HG02938 (cell line): Measurements from ENCODE around the gene WDR59.
"Not testable (repeated sequence)": the region's sequence is repeated elsewhere in the genome, so short reads cannot be mapped to it uniquely, and the experiment has no call there.

Source experiments
- ATAC-seq: cut with Tn5 transposase; IDR thresholded peaks from one replicate; pipeline ENCODE4 v1.9.1; 2021; ENCODE audit warnings: mild to moderate bottlenecking, moderate library complexity; ENCODE audit not compliant: unreplicated experiment

The WDR59 gene, protein sequence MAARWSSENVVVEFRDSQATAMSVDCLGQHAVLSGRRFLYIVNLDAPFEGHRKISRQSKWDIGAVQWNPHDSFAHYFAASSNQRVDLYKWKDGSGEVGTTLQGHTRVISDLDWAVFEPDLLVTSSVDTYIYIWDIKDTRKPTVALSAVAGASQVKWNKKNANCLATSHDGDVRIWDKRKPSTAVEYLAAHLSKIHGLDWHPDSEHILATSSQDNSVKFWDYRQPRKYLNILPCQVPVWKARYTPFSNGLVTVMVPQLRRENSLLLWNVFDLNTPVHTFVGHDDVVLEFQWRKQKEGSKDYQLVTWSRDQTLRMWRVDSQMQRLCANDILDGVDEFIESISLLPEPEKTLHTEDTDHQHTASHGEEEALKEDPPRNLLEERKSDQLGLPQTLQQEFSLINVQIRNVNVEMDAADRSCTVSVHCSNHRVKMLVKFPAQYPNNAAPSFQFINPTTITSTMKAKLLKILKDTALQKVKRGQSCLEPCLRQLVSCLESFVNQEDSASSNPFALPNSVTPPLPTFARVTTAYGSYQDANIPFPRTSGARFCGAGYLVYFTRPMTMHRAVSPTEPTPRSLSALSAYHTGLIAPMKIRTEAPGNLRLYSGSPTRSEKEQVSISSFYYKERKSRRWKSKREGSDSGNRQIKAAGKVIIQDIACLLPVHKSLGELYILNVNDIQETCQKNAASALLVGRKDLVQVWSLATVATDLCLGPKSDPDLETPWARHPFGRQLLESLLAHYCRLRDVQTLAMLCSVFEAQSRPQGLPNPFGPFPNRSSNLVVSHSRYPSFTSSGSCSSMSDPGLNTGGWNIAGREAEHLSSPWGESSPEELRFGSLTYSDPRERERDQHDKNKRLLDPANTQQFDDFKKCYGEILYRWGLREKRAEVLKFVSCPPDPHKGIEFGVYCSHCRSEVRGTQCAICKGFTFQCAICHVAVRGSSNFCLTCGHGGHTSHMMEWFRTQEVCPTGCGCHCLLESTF

DNA sequence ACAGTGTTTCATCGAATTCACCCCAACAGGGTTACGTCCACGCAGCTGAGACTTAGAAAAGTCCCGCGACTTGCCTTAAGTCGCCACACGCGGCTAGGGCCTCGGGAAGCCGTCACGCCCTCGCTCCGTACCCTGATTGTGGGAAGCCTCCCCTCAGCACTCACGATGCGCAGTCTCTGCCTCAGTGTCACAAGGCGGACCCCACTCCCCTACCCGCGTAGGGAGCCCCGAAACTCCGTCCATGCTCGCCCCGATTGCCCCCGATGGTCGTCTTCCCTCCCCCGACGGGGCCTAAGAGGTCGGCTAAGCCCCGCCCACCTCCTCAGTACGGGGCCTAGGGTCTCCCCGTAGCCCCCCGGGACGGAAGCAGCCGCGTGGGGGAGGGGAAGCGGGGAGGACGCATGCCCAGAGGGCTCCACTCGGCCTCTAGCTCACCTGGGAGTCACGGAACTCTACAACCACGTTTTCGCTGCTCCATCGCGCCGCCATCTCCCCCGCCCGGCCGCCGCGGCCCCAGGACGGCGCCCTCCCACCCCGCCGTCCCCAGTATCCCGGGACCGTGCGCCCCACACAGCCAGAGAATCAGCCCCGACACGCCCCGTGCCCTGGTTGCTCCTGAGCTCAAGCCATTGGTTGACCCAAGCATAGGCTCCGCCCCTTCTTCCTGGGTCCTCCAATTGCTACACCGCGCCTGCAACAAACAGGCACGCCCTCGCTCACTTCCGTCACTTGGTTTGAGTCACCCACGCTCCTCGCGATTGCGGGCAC is at the start of gene WDR59:
WDR59 (minus strand) TSS at position 595 of the 768 bp plus-strand sequence; CDS start at position 489, 106 bp downstream.
- peak; percentile 99 for ATAC-seq

DNA sequence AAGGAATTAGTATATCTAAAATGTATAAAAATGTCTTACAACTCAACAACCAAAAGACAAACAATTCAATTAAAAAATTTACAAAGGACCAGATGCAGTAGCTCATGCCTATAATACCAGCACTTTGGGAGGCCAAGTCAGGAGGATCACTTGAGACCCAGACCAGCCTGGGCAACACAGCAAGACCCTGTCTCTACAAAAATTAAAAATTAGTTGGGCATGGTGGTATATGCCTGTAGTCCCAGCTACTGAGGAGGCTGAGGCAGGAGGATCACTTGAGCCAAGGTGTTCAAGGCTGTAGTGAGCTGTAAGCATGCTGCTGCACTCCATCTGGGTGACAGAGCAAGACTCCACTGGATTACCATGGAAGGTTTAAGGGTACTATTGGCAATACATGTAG is 47.7 kb upstream of the WDR59 start:
- ATAC-seq = no peak

DNA sequence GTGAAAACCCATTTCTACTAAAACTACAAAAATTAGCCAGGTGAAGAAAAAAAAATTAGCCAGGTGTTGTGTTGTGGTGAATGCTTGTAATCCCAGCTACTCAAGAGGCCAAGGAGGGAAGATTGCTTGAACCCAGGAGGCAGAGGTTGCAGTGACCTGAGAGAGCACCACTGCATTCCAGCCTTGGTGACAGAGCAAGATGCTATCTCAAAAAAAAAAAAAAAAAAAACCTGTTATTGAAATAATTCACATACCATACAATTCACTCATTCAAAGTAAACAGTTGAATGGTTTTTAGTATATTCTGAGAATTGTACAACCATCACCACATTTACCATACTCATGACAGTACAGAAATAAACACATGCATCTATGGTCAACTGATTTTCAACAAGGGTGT is 44.9 kb upstream of the WDR59 start:
- no peak for ATAC-seq

DNA sequence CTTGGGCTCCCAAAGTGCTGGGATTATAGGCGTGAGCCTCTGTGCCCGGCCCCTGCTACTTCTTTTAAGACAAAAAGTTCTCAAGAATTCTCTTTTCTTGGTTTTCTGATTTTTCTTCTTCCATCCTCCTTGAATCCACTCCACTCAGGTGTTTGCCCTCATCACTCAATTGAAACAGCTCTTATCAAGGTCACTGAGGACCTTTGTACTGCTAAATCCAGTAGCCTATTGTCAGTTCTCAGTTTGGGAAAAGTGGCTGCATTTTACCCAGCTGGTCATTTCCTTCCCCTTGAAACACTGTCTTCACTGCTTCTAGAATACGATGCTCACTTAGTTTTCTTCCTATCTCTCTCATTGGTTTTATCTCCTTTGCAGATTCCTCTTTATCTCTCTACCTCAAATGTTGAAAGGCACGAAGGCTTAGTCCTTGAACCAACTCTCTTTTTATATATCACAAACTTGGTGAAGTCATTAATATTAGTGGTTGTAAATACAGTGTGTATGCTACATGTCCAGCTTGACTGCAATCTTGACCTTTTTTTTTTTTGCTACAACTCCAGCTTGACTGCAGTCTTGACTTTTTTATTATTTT is 43.7 kb upstream of the WDR59 start:
- no peak for ATAC-seq

DNA sequence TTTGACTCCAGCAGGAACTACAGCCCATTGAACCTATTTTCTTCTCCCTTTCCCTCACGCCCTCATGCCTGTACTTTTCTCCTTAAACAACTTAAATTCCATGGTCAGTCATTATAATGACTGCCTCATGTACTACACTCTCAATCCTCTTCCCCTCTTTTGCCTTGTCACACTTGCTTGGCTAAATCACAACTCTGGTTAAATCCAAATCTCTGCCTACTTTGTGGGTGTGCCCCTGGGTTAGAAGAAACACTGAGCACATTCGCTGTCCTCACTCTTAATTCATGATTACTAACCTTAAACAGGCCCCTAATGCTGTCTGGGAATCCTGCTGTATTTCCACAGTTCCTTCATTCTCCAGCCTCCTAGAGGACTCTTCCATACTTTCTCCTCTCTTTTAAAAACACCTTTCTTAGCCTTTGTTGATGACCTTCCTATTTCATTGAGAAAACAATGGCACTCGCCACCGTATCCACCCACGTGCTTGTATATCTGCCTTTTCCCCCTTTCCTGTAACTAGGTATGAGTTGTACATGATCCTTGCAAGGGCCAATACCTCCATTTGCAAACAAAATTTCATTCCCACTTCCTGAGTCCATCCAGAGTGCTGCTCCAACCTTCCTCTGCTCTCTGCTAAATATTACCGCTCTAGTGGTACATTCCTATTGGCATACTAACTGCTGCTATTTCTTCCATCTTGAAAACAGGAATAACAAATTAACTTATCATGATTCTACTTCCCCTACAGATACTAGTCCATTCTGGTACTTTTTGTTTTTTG is 42.8 kb upstream of the WDR59 start:
- ATAC-seq = no peak

DNA sequence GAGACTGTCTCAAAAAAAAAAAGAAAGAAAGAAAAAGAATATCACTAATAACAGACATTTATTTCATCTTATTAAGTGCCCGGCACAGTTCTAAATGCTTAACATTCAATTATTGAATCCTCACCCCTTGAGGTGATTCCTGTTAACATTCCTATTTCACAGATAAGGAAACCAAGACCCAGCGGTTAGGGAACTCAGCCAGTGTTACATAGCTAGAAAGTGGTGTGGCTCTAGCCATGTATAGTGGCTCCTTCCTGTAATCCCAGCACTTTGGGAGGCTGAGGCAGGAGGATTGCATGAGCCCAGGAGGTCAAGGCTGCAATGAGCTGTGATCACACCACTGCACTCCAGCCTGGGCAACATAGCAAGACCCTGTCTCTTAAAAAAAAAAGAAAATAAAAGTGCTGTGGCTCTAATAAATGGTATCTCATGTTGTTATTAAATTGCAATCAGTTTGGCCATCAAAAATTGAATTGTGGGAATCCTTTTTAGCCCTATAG is 42.0 kb upstream of the WDR59 start:
- ATAC-seq = no peak

DNA sequence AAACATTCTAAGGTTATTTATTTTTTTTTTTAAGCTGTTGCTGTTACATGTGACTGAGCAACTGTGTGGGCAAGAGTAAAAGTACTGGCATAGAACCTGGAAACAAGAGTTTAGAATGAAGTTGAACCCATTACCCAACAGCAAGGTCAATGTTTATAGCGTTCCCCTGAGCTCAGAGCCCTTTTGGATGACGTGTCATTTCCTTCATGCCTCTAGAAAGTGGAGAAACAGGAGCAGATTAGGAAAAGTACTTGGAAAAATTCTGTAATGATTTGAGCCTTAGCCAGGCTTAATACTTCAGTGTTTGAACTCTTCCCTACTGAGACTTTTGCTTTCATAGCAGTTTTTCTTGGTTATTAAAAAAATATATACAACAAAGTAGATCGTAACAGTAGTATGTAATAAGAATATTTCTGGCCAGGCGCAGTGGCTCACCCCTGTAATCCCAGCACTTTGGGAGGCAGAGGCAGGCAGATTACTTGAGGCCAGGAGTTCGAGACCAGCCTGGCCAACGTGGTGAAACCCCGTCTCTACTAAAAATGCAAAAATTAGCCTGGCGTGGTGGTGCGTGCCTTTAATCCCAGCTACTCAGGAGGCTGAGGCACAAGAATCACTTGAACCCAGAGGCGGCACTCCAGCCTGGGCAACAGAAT is 41.4 kb upstream of the WDR59 start:
- not testable (repeated sequence) for ATAC-seq

DNA sequence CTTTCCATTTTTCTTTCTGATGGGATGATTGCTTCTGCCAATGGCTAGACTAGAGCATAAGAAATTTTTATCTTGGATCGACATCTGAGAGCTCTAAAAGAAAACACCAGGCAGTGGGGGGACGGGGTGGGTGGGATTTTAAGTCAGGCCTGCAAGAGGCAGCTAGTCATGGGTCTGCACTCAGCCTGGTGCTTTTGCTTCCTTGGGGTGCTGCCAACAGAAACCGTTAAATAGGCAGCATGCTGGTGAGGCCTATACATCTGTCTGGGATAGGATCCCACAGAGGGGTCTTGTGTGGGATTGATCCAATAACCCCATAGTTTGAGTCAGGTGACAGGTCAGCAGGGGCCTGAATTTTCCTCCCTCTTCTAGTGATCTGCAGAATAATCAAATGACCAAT is 40.8 kb upstream of the WDR59 start:
- no peak for ATAC-seq

DNA sequence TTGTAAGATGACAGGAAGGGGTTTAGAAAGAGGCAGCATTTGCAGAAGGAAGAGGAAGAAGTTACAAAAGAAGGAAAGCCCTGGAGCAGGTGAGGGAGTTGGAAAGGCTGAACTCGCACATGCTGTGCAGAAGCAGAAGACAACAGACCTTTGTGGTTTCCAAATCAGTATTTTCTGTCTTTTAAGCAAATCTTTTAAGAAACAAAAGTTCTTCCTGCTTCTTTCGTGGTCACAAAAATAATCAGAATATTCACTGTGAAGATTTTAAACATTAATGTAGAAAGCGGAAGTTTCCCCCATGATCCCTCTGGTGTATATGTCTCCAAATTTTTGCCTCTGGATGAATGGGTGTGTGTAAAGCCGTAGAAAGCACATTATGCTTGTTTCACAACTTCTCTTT is 39.7 kb upstream of the WDR59 start:
- ATAC-seq = no peak

DNA sequence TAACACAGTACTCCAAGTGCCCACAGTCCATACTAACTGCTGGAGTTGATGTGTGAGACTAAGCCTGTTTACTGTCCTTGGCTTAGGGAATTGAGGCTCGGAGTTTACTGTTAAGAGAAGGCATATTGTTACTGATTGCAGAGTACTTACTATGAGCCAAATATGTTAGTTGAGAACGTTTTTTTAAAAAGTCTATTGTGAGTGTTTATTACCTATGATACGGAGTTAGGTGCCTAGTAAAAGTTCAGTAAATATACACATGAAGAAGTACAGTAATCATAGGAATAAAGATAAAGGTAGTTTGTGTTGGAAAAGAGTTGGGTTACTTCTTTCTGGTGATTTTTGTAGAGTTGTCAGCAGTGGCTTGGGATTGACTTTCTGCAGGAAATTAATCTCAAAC is 39.3 kb upstream of the WDR59 start:
- ATAC-seq = no peak

DNA sequence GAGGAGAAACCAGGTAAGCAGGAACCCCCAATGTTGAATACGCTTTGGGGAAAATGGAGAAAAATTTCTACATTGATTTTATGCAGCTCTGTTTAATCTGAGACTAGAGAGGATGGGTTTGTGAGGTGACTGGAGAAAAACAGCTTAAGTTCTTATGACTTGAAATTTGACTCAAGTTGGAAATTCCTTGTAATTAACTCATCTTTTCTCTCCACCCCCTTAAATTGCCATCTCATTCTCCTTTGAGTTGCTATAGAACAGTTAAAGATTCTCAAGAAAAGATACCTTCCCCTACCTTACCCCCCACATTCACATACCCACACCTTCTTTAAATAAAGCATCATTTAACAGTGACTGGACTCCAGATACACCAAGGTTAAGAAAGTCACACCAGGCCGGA is 38.1 kb upstream of the WDR59 start:
- no peak for ATAC-seq

DNA sequence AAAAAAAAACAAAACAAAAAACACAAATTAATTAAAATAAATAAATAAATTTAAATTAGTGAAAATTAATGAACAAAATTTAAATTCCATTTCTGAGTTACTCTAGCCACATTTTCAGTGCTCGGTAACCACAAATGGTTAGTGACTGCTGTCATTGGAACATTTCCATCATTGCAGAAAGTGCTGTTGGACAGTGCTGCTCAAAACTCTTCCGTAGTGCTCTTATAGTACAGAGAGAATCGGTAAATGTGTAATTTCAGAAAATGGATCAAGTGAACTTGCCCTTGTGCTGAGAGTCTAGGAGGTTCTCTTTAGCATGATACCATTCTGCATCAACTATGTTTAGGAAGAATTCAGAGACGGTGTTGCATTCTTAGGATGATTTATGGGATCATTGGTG is 37.6 kb upstream of the WDR59 start:
- ATAC-seq = no peak

DNA sequence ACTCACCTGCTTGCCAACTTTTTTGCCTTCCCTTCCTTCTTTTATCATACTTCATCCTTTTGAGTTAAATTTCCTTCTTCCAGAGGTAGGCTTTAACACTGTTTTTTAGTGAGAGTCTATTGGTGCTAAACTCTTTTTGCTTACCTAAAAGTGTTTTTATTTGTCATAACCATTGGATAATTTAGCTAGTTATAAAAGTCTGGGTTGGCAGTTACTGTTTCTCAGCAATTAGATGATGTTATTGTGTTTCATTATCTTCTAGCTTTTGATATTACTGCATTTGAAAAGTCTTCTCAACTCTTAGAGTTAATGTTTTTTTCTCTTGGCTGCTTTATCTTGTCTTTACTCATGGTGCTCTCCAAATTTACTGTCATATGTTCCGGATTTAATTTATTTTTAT is 36.5 kb upstream of the WDR59 start:
- ATAC-seq = no peak

DNA sequence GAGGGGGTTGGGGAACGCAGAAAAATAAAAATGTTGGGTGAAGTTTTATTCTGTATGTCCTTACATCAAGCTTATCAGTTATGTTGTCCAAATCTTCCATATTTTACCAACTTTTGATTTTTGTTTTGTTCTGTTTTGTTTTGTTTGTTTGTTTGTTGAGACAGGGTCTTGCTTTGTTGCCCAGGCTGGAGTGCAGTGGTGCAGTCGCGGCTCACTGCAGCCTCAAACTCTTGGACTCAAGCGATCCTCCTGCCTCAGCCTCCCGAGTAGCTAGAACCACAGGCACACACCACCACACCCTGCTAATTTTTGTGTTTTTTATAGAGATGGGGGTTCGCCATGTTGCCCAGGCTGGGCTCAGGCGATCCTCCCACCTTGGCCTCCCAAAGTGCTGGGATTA is 34.7 kb upstream of the WDR59 start:
- no peak for ATAC-seq

DNA sequence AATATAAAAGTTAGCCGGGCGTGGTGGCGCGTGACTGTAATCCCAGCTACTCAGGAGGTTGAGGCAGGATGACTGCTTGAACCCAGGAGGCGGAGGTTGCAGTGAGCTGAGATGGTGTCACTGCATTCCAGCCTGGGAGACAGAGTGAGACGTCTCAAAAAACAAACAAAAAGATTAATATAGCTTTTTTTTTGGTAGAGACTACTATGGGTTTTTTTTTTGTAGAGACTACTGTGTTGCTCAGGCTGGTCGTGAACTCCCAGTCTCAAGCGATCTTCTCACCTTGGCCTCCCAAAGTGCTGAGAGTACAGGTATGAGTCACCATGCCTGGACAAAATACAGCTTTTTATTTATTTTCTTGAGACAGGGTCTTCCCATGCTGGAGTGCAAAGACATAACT is 34.1 kb upstream of the WDR59 start:
- no peak for ATAC-seq

DNA sequence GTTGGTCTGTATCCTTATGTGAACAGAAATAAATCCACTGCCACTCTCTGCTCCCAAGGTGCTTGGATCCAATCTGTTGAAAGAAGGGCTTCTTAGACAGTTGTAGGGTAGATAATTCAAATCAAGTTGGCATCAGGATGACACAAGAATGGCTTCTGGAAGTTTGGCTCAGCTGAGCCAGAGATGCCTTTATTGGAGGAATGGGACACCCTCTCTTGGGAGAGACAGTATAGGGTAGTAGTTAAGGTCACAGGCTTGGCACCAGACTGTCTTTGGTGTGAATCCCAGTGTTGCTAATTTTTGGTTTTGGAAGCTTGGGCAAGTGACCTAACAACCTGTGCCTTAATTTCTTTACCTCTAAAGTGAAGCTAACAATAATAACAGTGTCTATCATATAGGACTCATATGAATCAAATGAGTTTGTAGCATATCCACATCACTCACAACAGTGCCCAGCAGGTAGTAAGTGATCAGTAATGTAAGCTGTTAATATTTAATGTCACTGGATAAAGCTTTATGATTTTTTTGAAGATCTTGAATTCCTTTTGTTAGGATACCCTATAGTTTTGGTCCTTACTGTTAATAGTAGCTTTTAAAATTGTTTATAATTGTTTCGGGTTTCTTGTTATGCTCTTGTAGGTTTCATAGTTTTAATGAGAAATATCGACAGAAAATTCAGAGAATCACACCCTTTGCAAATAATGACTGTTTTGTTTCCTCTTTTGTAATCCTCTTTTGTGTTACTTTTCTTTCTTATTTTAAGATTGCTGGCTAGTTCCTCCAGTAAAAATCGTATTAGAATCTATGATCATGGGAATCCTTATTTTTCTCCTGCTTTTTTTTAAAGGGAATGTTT is 33.0 kb upstream of the WDR59 start:
- no peak for ATAC-seq

DNA sequence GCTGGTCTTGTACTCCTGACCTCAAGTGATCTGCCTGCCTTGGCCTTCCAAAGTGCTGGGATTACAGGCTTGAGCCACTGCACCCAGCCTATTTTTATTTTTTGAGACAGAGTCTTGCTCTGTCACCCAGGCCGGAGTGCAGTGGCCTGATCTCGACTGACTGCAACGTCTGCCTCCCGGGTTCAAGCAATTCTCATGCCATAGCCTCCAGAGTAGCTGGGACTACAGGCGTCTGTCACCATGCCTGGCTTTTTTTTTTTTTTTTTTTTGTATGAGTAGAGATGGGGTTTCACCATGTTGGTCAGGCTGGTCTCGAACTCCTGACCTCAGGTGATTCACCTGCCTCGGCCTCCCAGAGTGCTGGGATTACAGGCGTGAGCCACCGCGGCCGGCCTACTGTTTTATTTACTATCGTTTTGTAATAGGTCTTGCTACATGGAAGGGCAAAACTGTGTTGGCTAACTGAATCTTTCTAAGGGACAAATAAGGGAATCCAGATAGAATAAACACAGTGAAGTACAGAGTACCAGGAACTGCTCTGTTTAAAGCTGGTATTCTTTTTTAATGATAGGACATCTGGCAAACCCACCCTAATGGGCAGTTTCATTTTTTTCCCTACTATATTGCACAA is 31.6 kb upstream of the WDR59 start:
- not testable (repeated sequence) for ATAC-seq

DNA sequence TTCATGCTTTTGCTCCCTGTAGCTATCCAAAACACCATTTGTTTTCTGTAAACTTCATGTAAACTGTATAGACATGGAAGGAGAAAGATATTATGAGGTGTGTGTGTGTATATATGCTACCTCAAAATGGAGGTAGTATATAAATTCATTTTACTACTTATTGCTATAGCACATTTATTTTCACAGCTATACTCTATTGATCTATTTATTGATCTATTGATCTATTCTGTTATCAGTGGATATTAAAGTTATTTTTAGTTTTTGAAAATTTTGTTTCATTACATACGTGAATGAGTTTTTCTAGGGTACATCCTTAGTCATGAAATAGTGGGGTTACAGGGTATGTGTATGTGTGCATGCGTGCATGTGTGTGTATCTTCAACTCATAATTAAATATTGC is 29.4 kb upstream of the WDR59 start:
- no peak for ATAC-seq
